Endothelial cell of umbilical vein (primary cell): Measurements from ENCODE around the gene TECRL. TPM values are rescaled to one million over a fixed set of nuclear protein-coding genes. Genes with fewer than 3 reads are reported as not detected.

Source experiments
- BruUV-seq: library from RNA; stranded (reverse); fragments of 400-500 nt; replicated peaks from 2 replicates; lab custom pipeline; 2021; lab: Mats Ljungman, UMichigan
- CTCF ChIA-PET: fragments of 300-600, 350-600 bp; sonication (Branson Sonifier 250); formaldehyde crosslinking; loops from one replicate; lab custom pipeline; 2021; ENCODE audit warnings: antibody characterized with exemption, inconsistent platforms; lab: Charles Lee
- POLR2A ChIA-PET: fragments of 300-600, 350-600 bp; sonication (Branson Sonifier 250); formaldehyde crosslinking; loops from one replicate; lab custom pipeline; 2021; ENCODE audit warnings: antibody characterized with exemption, inconsistent platforms; lab: Charles Lee
- DNase-seq: peaks from one replicate; pipeline ENCODE4 v3.0.0-alpha.2; 2011; ENCODE audit warnings: low read depth, low spot score
- FAIRE-seq: peaks from 2 replicates; lab custom pipeline; 2011; peaks lifted over from hg19 to GRCh38; lab: Jason Lieb, UNC
- H2AFZ ChIP-seq: 2 replicates; pipeline ENCODE4 v1.6.0; 2012; ENCODE audit warnings: low read depth, low read length, control low read depth, inconsistent platforms
- H3K27ac ChIP-seq: 2 replicates; pipeline ENCODE4 v1.5.1; 2011; ENCODE audit warnings: low read depth, mild to moderate bottlenecking, control low read depth, low read length, moderate library complexity; ENCODE audit not compliant: insufficient read depth
- H3K27me3 ChIP-seq, 2 experiments: 2 replicates each; pipeline versions ENCODE4 v1.6.0 to v1.6.1; 2011; ENCODE audit warnings: low read length in 2 of 2, mixed read lengths in 1 of 2; ENCODE audit not compliant: control insufficient read depth in 2 of 2, insufficient read depth in 2 of 2
- H3K36me3 ChIP-seq, 2 experiments: 2 replicates in 1 of 2; 3 replicates in 1 of 2; pipeline ENCODE4 v1.5.1; 2011; ENCODE audit warnings: low read length in 2 of 2, mild to moderate bottlenecking in 1 of 2, moderate library complexity in 1 of 2; ENCODE audit not compliant: control insufficient read depth in 2 of 2, insufficient read depth in 2 of 2; ENCODE audit errors: extremely low read depth in 1 of 2
- H3K4me1 ChIP-seq: 3 replicates; pipeline ENCODE4 v1.5.1; 2011; ENCODE audit warnings: mild to moderate bottlenecking, low read length; ENCODE audit not compliant: control insufficient read depth, insufficient read depth; ENCODE audit errors: extremely low read depth
- H3K4me2 ChIP-seq: 2 replicates; pipeline ENCODE4 v1.6.1; 2011; ENCODE audit warnings: low read length, control low read depth, mixed read lengths; ENCODE audit not compliant: insufficient read depth
- H3K4me3 ChIP-seq, 3 experiments: fragments of 200-600 bp in 1 of 3; sonication (generic), shearing (Covaris generic) in 1 of 3; replicated peaks in 1 of 3; 2 replicates each; pipeline ENCODE4 v1.5.1; 2011 to 2016; ENCODE audit warnings: control low read depth in 3 of 3, low read length in 3 of 3, mild to moderate bottlenecking in 2 of 3, inconsistent platforms in 1 of 3, low read depth in 1 of 3, moderate library complexity in 1 of 3; ENCODE audit not compliant: insufficient read depth in 1 of 3
- H3K79me2 ChIP-seq: 2 replicates; pipeline ENCODE4 v1.6.0; 2012; ENCODE audit warnings: low read length, inconsistent platforms; ENCODE audit not compliant: control insufficient read depth, insufficient read depth
- H3K9ac ChIP-seq: replicated peaks from 2 replicates; pipeline ENCODE3; 2011; ENCODE audit warnings: low read length, control low read depth; ENCODE audit not compliant: insufficient read depth; ENCODE audit errors: extremely low read depth
- H3K9me1 ChIP-seq: replicated peaks from 3 replicates; pipeline ENCODE4 v1.6.0; 2011; ENCODE audit warnings: mild to moderate bottlenecking, low read length; ENCODE audit not compliant: control insufficient read depth, insufficient read depth; ENCODE audit errors: extremely low read depth
- H3K9me3 ChIP-seq: replicated peaks from 2 replicates; pipeline ENCODE4 v1.5.1; 2012; ENCODE audit warnings: low read length, inconsistent platforms; ENCODE audit not compliant: control insufficient read depth, insufficient read depth
- H4K20me1 ChIP-seq: replicated peaks from 2 replicates; pipeline ENCODE3; 2011; ENCODE audit warnings: mild to moderate bottlenecking, low read length; ENCODE audit not compliant: control insufficient read depth, insufficient read depth; ENCODE audit errors: extremely low read depth
- CTCF ChIP-seq, 2 donors: IDR thresholded peaks; 1 replicate in 1 of 2; 2 replicates in 1 of 2; pipeline ENCODE4 v1.5.1; 2011; ENCODE audit warnings: low read length in 2 of 2, mild to moderate bottlenecking in 2 of 2, moderate library complexity in 2 of 2, control low read depth in 1 of 2, inconsistent platforms in 1 of 2, low read depth in 1 of 2; ENCODE audit not compliant: insufficient read depth in 1 of 2; ENCODE audit errors: extremely low read depth in 1 of 2
- EZH2 ChIP-seq: IDR thresholded peaks from 2 replicates; pipeline ENCODE4 v1.6.1; 2012; ENCODE audit warnings: borderline replicate concordance, low read depth, mild to moderate bottlenecking, moderate library complexity, low read length, inconsistent platforms; ENCODE audit not compliant: severe bottlenecking
- FOS ChIP-seq: IDR thresholded peaks from 2 replicates; pipeline ENCODE4 v1.6.1; 2011; ENCODE audit warnings: mild to moderate bottlenecking, low read length, moderate library complexity, borderline replicate concordance; ENCODE audit not compliant: insufficient read depth
- GATA2 ChIP-seq: IDR thresholded peaks from 2 replicates; pipeline ENCODE4 v1.7.0; 2011; ENCODE audit warnings: low read depth, mild to moderate bottlenecking, moderate library complexity, mixed read lengths, low read length; ENCODE audit not compliant: insufficient read length, insufficient read depth
- JUN ChIP-seq: IDR thresholded peaks from 2 replicates; pipeline ENCODE4 v1.6.1; 2011; ENCODE audit warnings: borderline replicate concordance, low read depth; ENCODE audit not compliant: insufficient read length, insufficient read depth
- MAX ChIP-seq: IDR thresholded peaks from 2 replicates; pipeline ENCODE4 v1.6.1; 2011; ENCODE audit not compliant: insufficient read depth, insufficient read length
- MYC ChIP-seq: IDR thresholded peaks from one replicate; pipeline ENCODE4 v1.6.1; 2011; ENCODE audit warnings: mild to moderate bottlenecking, low read depth, low read length
- POLR2A ChIP-seq: IDR thresholded peaks from 2 replicates; pipeline ENCODE4 v1.6.1; 2012; ENCODE audit warnings: low read depth, mild to moderate bottlenecking, control low read depth, low read length
- POLR2AphosphoS5 ChIP-seq: IDR thresholded peaks from 2 replicates; pipeline ENCODE4 v1.6.1; 2012; ENCODE audit warnings: low read depth, mild to moderate bottlenecking, control low read depth, low read length, moderate library complexity; ENCODE audit not compliant: insufficient read depth
- dilution Hi-C: fragments of 300-500 bp; cut with MboI; formaldehyde crosslinking; loops from one replicate; pipeline ENCODE4 v1.15.0; 2019; ENCODE audit warnings: low sequenced_read_pairs; ENCODE audit not compliant: extremely low pct_ligation_motif_present
- intact Hi-C: fragments of 100-400 bp; cut with micrococcal nuclease; formaldehyde crosslinking; loops from one replicate; pipeline ENCODE4 v1.10.0; 2022
- polyA plus RNA-seq, 4 experiments: library from polyadenylated mRNA; depleted of rRNA in 3 of 4; stranded (reverse) in 3 of 4; unstranded in 1 of 4; fragments of >200 nt; gene quantifications; 2 replicates each; pipeline versions ENCODE4 v1.2.1 to v1.2.3, GENCODE V29; 2011 to 2012; ENCODE audit warnings: missing spikeins in 1 of 4
- total RNA-seq: library from RNA; stranded (reverse); gene quantifications from 2 replicates; pipeline ENCODE4 v1.2.3, GENCODE V29; 2021

TECRL gene
- total and polyA plus RNA-seq, 2 donors (not counting 3 experiments of a cell fraction or from before 2014, with no cell fraction given): not detected

- POLR2A ChIA-PET: no interaction called here
- FAIRE-seq: no peak
Observed at GRCh38 chr4:64402684-64403083, 6.6 kb downstream of the TECRL start.

More at GRCh38 chr4:64402684-64403083, 6.6 kb downstream of the TECRL start:
- no peaks in the 10 kb centered on the region for H3K9me1 ChIP-seq
- H3K4me3 ChIP-seq: no peak overlapping the region
- H3K9ac ChIP-seq: no peak overlapping the region
- H3K36me3 ChIP-seq: no peaks in the 10 kb centered on the region
- DNase-seq: no peak
- H3K4me2 ChIP-seq: no peak overlapping the region
- H3K79me2 ChIP-seq: no peaks in the 10 kb centered on the region
- dilution Hi-C loops (no loop called here), intact Hi-C loops (no loop called here)
- TF ChIP-seq FOS (no peak), MYC (no peak), POLR2A (no peak), POLR2AphosphoS5 (no peak), CTCF (IDR thresholded peaks at IDR 0.05; ENCODE audit: extremely low read depth in 1 of 2, insufficient read depth in 1 of 2, low read depth in 1 of 2, low read length in 2 of 2) (no peak), MAX (no peak), GATA2 (no peak), JUN (no peak), EZH2 (no peak)
- H3K27ac ChIP-seq: no peak overlapping the region
- no TSS peak for BruUV-seq
- H3K27me3 ChIP-seq: no peaks in the 10 kb centered on the region
- CTCF ChIA-PET: no interaction called here
- H2AFZ ChIP-seq: no peak overlapping the region
- no peaks in the 10 kb centered on the region for H4K20me1 ChIP-seq
- no peaks in the 10 kb centered on the region for H3K4me1 ChIP-seq
- no peaks in the 10 kb centered on the region for H3K9me3 ChIP-seq
